Measurements from ENCODE around the gene TRA2B.

- TF ChIP-seq, protein P1, sequence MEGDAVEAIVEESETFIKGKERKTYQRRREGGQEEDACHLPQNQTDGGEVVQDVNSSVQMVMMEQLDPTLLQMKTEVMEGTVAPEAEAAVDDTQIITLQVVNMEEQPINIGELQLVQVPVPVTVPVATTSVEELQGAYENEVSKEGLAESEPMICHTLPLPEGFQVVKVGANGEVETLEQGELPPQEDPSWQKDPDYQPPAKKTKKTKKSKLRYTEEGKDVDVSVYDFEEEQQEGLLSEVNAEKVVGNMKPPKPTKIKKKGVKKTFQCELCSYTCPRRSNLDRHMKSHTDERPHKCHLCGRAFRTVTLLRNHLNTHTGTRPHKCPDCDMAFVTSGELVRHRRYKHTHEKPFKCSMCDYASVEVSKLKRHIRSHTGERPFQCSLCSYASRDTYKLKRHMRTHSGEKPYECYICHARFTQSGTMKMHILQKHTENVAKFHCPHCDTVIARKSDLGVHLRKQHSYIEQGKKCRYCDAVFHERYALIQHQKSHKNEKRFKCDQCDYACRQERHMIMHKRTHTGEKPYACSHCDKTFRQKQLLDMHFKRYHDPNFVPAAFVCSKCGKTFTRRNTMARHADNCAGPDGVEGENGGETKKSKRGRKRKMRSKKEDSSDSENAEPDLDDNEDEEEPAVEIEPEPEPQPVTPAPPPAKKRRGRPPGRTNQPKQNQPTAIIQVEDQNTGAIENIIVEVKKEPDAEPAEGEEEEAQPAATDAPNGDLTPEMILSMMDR (IDR thresholded peaks at IDR 0.05): no peak
- no peak for TF ChIP-seq POLR2A (IDR thresholded peaks at IDR 0.05)
These were observed 63.7 kb downstream of the TRA2B start for GRCh38 chr3:185874119-185874518.

Measured in thyroid gland (tissue), 4 donors.